DND-41 (cell line): ENCODE data around the gene KDM3A.

Source experiments
- ATAC-seq: fragments of 200-7000 bp; cut with Tn5 transposase; 3 replicates; pipeline ENCODE4 v1.9.1; 2021; ENCODE audit warnings: low read depth; ENCODE audit not compliant: insufficient read depth
- DNase-seq: peaks from one replicate; pipeline ENCODE4 v3.0.0-alpha.2; 2020
- H2AFZ ChIP-seq: 2 replicates; pipeline ENCODE4 v1.6.0; 2012; ENCODE audit warnings: low read depth, low read length
- H3K27ac ChIP-seq: 2 replicates; pipeline ENCODE4 v1.5.1; 2012; ENCODE audit warnings: low read length, inconsistent platforms
- H3K27me3 ChIP-seq: fragments of 200-600 bp; sonication (generic); 2 replicates; pipeline ENCODE4 v1.6.0; 2012; ENCODE audit warnings: low read length, mild to moderate bottlenecking, inconsistent platforms; ENCODE audit not compliant: insufficient read depth, poor library complexity
- H3K36me3 ChIP-seq: 2 replicates; pipeline ENCODE4 v1.5.1; 2012; ENCODE audit warnings: low read length, inconsistent platforms; ENCODE audit not compliant: insufficient read depth
- H3K4me1 ChIP-seq: 2 replicates; pipeline ENCODE4 v1.5.1; 2012; ENCODE audit warnings: mild to moderate bottlenecking, low read length; ENCODE audit not compliant: insufficient read depth
- H3K4me2 ChIP-seq: 2 replicates; pipeline ENCODE4 v1.6.0; 2012; ENCODE audit warnings: mild to moderate bottlenecking, moderate library complexity, low read length, inconsistent platforms; ENCODE audit not compliant: insufficient read depth
- H3K4me3 ChIP-seq, 2 experiments: fragments of 200-600 bp in 1 of 2; shearing (Covaris generic) in 1 of 2; 2 replicates each; pipeline ENCODE4 v1.5.1; 2012 to 2016; ENCODE audit warnings: inconsistent platforms in 2 of 2, low read length in 2 of 2, mild to moderate bottlenecking in 2 of 2, low read depth in 1 of 2, moderate library complexity in 1 of 2
- H3K79me2 ChIP-seq: 2 replicates; pipeline ENCODE4 v1.6.0; 2012; ENCODE audit warnings: low read length, inconsistent platforms; ENCODE audit not compliant: insufficient read depth
- H3K9ac ChIP-seq: 2 replicates; pipeline ENCODE4 v1.6.0; 2012; ENCODE audit warnings: low read depth, mild to moderate bottlenecking, inconsistent platforms, low read length, moderate library complexity
- H3K9me3 ChIP-seq: 2 replicates; pipeline ENCODE4 v1.5.1; 2012; ENCODE audit warnings: low read length, moderate library complexity, mild to moderate bottlenecking, inconsistent platforms; ENCODE audit not compliant: insufficient read depth, severe bottlenecking
- H4K20me1 ChIP-seq: 2 replicates; pipeline ENCODE4 v1.6.0; 2012; ENCODE audit warnings: low read length; ENCODE audit not compliant: insufficient read depth
- CTCF ChIP-seq: IDR thresholded peaks from 2 replicates; pipeline ENCODE4 v1.5.1; 2012; ENCODE audit warnings: borderline replicate concordance, low read length, moderate library complexity, mild to moderate bottlenecking; ENCODE audit not compliant: poor library complexity, severe bottlenecking; ENCODE audit errors: extremely low read depth
- EZH2 ChIP-seq: IDR thresholded peaks from 3 replicates; pipeline ENCODE4 v1.6.1; 2012; ENCODE audit warnings: borderline replicate concordance, low read depth, mild to moderate bottlenecking, moderate library complexity, low read length, inconsistent platforms; ENCODE audit not compliant: severe bottlenecking

The KDM3A gene

GRCh38 chr2:86426271-86426670 lies 14.9 kb upstream of the KDM3A start:
- H3K79me2 ChIP-seq = no peaks in the 10 kb centered on the region

GRCh38 chr2:86429335-86429734 lies 11.8 kb upstream of the KDM3A start:
- no peak overlapping the region for H3K9ac ChIP-seq
- no peak overlapping the region for H3K4me3 ChIP-seq
- no peaks in the 10 kb centered on the region for H3K4me1 ChIP-seq
- H3K27ac ChIP-seq = no peak overlapping the region
- DNase-seq (no peak), ATAC-seq (no peak)
- no peak overlapping the region for H3K4me2 ChIP-seq
- H4K20me1 ChIP-seq = no peaks in the 10 kb centered on the region
- H2AFZ ChIP-seq = no peak overlapping the region
- peaks cover 6% of the 10 kb centered on the region for H3K27me3 ChIP-seq
- TF ChIP-seq CTCF (no peak), EZH2 (no peak)
- H3K9me3 ChIP-seq = peaks cover 2% of the 10 kb centered on the region
- H3K36me3 ChIP-seq = no peaks in the 10 kb centered on the region
- H3K79me2 ChIP-seq = no peaks in the 10 kb centered on the region

More at GRCh38 chr2:86426271-86426670, 14.9 kb upstream of the KDM3A start:
- Histone ChIP-seq H2AFZ (no peak overlapping the region), H3K27ac (no peak overlapping the region), H3K4me3 (no peak overlapping the region), H3K27me3 (peaks cover 8% of the 10 kb centered on the region), H3K4me2 (no peak overlapping the region), H3K4me1 (no peaks in the 10 kb centered on the region), H4K20me1 (no peaks in the 10 kb centered on the region), H3K36me3 (no peaks in the 10 kb centered on the region), H3K9ac (no peak overlapping the region), H3K9me3 (peaks cover 12% of the 10 kb centered on the region)
- ATAC-seq (no peak), DNase-seq (no peak)
- TF ChIP-seq CTCF = no peak
- TF ChIP-seq EZH2 = no peak

GRCh38 chr2:86430368-86430767 lies 10.8 kb upstream of the KDM3A start:
- Histone ChIP-seq H3K79me2 (no peaks in the 10 kb centered on the region), H3K4me2 (no peak overlapping the region), H4K20me1 (no peaks in the 10 kb centered on the region), H3K36me3 (no peaks in the 10 kb centered on the region), H3K9me3 (peaks cover 2% of the 10 kb centered on the region), H3K27me3 (no peaks in the 10 kb centered on the region), H3K4me3 (no peak overlapping the region), H3K9ac (no peak overlapping the region), H2AFZ (no peak overlapping the region), H3K4me1 (no peaks in the 10 kb centered on the region), H3K27ac (no peak overlapping the region)
- DNase-seq = no peak
- TF ChIP-seq EZH2 (no peak), CTCF (no peak)
- no peak for ATAC-seq

GRCh38 chr2:86433137-86433536 lies 8.0 kb upstream of the KDM3A start:
- H3K79me2 ChIP-seq = no peaks in the 10 kb centered on the region
- H3K4me3 ChIP-seq = no peak overlapping the region
- no peak overlapping the region for H3K9ac ChIP-seq
- no peak overlapping the region for H2AFZ ChIP-seq
- no peaks in the 10 kb centered on the region for H4K20me1 ChIP-seq
- H3K27me3 ChIP-seq = no peaks in the 10 kb centered on the region
- no peak for DNase-seq
- ATAC-seq = no peak
- peaks cover 11% of the 10 kb centered on the region for H3K9me3 ChIP-seq
- no peak overlapping the region for H3K4me2 ChIP-seq
- no peaks in the 10 kb centered on the region for H3K4me1 ChIP-seq
- no peak for TF ChIP-seq CTCF
- TF ChIP-seq EZH2 = no peak
- no peaks in the 10 kb centered on the region for H3K36me3 ChIP-seq
- H3K27ac ChIP-seq = no peak overlapping the region
